BLaER1 (cell line): ENCODE measurements around the gene SBF2.
"Not testable (repeated sequence)": the region's sequence is repeated elsewhere in the genome, so short reads cannot be mapped to it uniquely, and the experiment has no call there.

ENCODE experiments used
- H3K27ac ChIP-seq: shearing (Covaris generic); formaldehyde crosslinking; 2 replicates; pipeline ENCODE4 v1.8.1; 2022
- H3K27me3 ChIP-seq: shearing (Covaris generic); formaldehyde crosslinking; 2 replicates; pipeline ENCODE4 v1.8.1; 2022
- H3K36me3 ChIP-seq: shearing (Covaris generic); formaldehyde crosslinking; 2 replicates; pipeline ENCODE4 v1.8.1; 2022
- H3K4me1 ChIP-seq: shearing (Covaris generic); formaldehyde crosslinking; 2 replicates; pipeline ENCODE4 v1.8.1; 2022
- H3K4me2 ChIP-seq: shearing (Covaris generic); formaldehyde crosslinking; 2 replicates; pipeline ENCODE4 v1.8.1; 2022
- H3K4me3 ChIP-seq: shearing (Covaris generic); formaldehyde crosslinking; 2 replicates; pipeline ENCODE4 v1.8.1; 2022
- H3K9ac ChIP-seq: shearing (Covaris generic); formaldehyde crosslinking; 2 replicates; pipeline ENCODE4 v1.8.1; 2022
- H3K9me3 ChIP-seq: shearing (Covaris generic); formaldehyde crosslinking; 2 replicates; pipeline ENCODE4 v1.8.1; 2022
- H4K20me1 ChIP-seq: shearing (Covaris generic); formaldehyde crosslinking; 2 replicates; pipeline ENCODE4 v1.8.1; 2022
- Cebpa-rat ChIP-seq: shearing (Covaris generic); IDR thresholded peaks from 2 replicates; pipeline ENCODE4 v1.8.1; 2022

Gene SBF2

DNA sequence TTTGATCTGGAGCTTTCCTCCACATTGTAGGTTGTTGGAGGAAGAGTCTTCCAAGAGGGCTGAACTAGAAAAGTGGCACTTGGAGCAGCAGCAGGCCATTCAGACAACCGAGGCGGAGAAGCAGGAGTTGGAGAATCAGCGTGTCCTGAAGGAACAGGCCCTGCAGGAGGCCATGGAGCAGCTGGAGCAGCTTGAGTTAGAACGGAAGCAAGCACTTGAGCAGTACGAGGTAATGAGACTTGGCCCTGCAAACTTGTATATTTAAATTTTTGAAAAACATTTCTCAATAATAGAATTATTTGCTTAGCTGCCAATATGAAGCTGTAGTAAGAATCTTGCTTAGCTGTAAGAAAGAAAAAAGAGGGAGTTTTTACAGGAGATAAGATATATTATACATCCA is 546.2 kb downstream of the SBF2 start:
- H3K9me3 ChIP-seq = peaks cover 4% of the 10 kb centered on the region; the same call in 1 of the 2 replicates
- H3K9ac ChIP-seq = no peak overlapping the region
- no peaks in the 10 kb centered on the region for H3K27me3 ChIP-seq
- TF ChIP-seq Cebpa-rat = no peak
- H3K4me2 ChIP-seq = no peak overlapping the region
- no peak overlapping the region for H3K4me3 ChIP-seq
- H3K27ac ChIP-seq = no peak overlapping the region
- H3K4me1 ChIP-seq = peaks cover 5% of the 10 kb centered on the region; the same call in 1 of the 2 replicates
- H3K36me3 ChIP-seq = peaks cover 12% of the 10 kb centered on the region
- H4K20me1 ChIP-seq = no peaks in the 10 kb centered on the region

DNA sequence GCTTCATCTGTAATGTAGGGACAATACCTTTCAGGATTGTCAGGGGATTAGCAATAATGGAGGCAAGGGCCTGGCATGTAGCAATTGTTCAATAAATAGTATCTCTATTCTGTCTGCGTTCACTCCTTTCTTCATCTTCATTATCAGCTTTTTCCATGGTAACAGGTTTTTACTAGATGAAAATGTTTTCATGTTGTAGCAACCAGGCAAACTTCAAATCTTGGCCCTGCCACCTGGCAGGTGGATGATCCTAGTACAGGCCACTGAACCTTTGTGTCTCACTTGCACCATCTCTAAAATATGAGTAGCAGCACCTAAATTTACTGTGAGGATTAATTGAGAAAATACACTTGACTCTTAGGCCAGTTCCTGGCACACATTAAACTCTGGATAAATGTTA is 546.8 kb downstream of the SBF2 start:
- no peaks in the 10 kb centered on the region for H4K20me1 ChIP-seq
- no peak for TF ChIP-seq Cebpa-rat
- H3K4me1 ChIP-seq = peaks cover 5% of the 10 kb centered on the region; the same call in 1 of the 2 replicates
- no peak overlapping the region for H3K4me3 ChIP-seq
- H3K9ac ChIP-seq = no peak overlapping the region
- H3K27me3 ChIP-seq = no peaks in the 10 kb centered on the region
- peaks cover 9% of the 10 kb centered on the region; the same call in 1 of the 2 replicates for H3K9me3 ChIP-seq
- no peak overlapping the region for H3K27ac ChIP-seq
- no peak overlapping the region for H3K4me2 ChIP-seq
- peaks cover 17% of the 10 kb centered on the region for H3K36me3 ChIP-seq

DNA sequence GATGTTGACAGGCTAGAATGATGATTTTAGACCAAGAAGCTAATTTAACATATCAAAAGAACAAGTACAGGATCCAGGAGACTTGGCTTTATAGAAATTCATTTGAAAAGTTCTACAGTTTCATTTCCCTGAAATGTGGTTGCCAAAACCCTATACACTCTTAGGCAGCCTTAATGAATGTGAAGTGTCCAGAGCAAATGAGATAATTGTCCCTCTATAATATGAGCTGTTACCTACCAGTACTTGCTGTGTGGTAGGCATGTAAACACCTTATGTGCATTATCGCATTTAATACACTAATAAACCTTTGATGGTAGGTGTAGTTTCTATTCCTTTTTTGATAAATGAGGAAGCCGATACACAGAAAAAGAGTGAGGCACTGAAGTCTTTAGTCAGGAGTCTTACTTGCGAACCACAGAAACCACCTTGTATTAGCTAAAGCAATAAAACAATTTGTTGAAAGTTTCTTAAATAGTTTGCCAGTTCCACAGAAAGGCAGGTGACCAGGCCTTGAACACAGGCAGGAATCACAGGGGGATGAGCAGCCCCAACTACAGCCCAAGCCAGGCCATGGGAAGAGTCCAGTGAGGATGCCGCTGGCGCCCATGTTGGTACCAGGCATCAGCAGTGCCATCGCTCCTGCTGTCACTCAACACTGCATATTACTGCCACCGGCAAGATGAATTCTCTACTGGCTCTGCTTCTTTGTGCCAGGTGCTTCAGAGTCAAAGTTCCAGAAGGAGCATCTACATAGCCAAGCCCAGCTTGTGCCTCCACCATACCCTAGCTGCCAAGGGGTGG is 548.4 kb downstream of the SBF2 start:
- Histone ChIP-seq H4K20me1 (no peaks in the 10 kb centered on the region), H3K9me3 (peaks cover 9% of the 10 kb centered on the region; the same call in 1 of the 2 replicates), H3K27ac (no peak overlapping the region), H3K4me1 (peaks cover 5% of the 10 kb centered on the region; the same call in 1 of the 2 replicates), H3K4me2 (no peak overlapping the region), H3K36me3 (peaks cover 33% of the 10 kb centered on the region), H3K4me3 (no peak overlapping the region), H3K9ac (no peak overlapping the region), H3K27me3 (no peaks in the 10 kb centered on the region)
- no peak for TF ChIP-seq Cebpa-rat

DNA sequence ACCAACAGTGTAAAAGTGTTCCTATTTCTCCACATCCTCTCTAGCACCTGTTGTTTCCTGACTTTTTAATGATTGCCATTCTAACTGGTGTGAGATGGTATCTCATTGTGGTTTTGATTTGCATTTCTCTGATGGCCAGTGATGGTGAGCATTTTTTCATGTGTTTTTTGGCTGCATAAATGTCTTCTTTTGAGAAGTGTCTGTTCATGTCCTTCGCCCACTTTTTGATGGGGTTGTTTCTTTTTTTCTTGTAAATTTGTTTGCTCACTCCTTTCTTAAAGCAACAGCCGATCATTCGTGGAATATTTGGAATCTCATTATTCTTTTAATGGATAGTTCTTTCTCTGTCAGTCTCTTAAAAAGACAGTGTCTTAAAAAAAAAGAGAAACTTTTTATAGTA is 550.5 kb downstream of the SBF2 start:
- Histone ChIP-seq H3K36me3 (peaks cover 38% of the 10 kb centered on the region), H3K4me1 (peaks cover 20% of the 10 kb centered on the region)
- not testable (repeated sequence) for H4K20me1 ChIP-seq, H3K27me3 ChIP-seq, H3K4me2 ChIP-seq, H3K9me3 ChIP-seq, H3K9ac ChIP-seq, H3K4me3 ChIP-seq, H3K27ac ChIP-seq

DNA sequence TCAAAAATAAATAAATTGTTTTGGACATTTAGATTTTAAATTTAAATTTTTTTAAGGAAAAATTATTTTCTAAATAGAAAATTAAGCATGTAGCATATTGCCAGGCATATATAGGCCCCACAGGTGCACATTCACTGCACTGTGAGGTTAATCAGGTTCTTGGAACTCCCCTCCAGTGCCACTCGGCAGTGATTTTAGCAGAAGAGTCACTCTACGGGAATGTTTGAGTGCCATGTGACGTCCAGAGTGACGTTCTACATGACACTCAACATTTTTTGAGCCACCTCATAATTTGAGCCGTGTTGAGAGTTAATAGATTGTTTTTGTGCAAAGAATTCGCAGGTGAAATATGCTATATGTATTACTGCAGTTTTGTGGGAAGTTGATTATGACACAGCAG is 552.8 kb downstream of the SBF2 start:
- no peak overlapping the region for H3K9ac ChIP-seq
- H3K4me1 ChIP-seq = peaks cover 22% of the 10 kb centered on the region
- no peak for TF ChIP-seq Cebpa-rat
- peaks cover 56% of the 10 kb centered on the region for H3K36me3 ChIP-seq
- H3K4me3 ChIP-seq = no peak overlapping the region
- H4K20me1 ChIP-seq = no peaks in the 10 kb centered on the region
- H3K27ac ChIP-seq = no peak overlapping the region
- no peak overlapping the region for H3K4me2 ChIP-seq
- H3K27me3 ChIP-seq = no peaks in the 10 kb centered on the region
- peaks cover 21% of the 10 kb centered on the region for H3K9me3 ChIP-seq

DNA sequence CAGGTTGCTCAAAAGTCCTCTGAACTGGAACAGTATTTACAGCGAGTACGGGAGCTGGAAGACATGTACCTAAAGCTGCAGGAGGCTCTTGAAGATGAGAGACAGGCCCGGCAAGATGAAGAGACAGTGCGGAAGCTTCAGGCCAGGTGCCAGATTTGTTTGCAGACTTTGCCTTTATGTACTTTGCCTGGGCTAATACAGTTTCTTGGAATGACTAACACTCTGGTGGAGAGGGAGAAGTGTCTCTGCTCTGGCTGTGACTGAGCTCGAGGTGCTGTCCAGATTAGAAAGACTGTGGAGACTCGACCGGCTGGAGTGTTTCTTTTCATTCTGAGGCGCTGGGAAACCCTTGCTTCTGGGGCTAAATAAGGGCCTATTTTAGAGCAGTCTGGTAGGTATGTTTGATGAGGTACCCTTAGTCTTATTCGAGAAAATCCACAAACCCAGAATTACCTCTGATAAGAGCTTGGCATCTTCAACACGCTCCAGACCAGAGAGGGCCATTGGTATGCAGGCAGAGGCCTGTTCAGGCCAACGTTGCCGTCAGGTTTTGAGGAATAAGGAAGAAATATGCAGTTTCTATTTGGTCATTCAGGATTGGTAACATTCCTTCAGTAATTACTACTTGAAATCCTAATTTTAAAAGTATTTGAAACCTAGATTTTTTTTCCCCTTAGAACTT is 553.7 kb downstream of the SBF2 start:
- H3K9ac ChIP-seq = no peak overlapping the region
- H3K4me2 ChIP-seq = no peak overlapping the region
- peaks cover 22% of the 10 kb centered on the region for H3K4me1 ChIP-seq
- TF ChIP-seq Cebpa-rat = no peak
- H3K27me3 ChIP-seq = no peaks in the 10 kb centered on the region
- H3K9me3 ChIP-seq = peaks cover 30% of the 10 kb centered on the region
- H3K36me3 ChIP-seq = peaks cover 57% of the 10 kb centered on the region
- no peaks in the 10 kb centered on the region for H4K20me1 ChIP-seq
- no peak overlapping the region for H3K27ac ChIP-seq
- H3K4me3 ChIP-seq = no peak overlapping the region

DNA sequence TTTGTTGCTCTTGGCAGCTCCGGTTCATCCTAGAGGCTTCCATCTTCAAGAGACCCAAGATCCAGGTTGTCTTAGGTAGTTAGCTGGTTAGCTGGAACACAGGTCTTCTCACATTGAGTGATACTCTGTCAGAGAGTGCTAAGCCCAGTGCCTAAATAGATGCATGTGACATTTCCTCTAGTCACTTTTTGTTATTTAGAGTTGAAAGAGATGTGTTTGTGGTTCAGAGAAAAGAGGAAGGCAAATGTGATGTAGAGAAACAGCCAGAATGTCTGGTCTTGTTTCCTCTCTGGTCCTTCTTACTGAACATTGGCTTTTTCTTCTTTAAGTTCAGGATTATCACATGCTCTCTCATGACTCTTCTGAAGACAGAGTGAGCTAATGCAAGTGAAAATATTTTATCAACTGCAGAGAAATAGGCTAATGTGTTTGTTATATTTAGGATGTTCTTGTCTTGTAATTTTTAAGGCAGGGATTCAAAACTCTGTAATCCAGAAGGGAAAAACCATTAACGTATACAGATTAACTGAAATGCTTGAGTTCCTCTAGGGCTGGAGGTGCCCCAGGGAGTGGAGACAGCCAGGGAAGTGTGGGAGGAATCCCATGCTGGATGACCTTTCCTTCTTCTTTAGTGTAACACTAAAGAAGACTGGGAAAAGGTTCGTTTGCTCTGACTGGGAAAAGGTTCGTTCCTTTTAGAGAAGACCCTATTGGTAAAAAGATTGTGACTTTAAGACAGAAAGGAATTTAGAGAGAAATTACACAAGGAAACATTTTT is 554.7 kb downstream of the SBF2 start:
- Histone ChIP-seq H3K4me2 (peak overlapping the region; percentile 45), H3K9me3 (peaks cover 40% of the 10 kb centered on the region), H3K4me1 (peaks cover 22% of the 10 kb centered on the region), H3K27ac (peak overlapping the region; percentile 4; the same call in 1 of the 2 replicates), H4K20me1 (no peaks in the 10 kb centered on the region), H3K27me3 (no peaks in the 10 kb centered on the region), H3K9ac (no peak overlapping the region), H3K4me3 (no peak overlapping the region), H3K36me3 (peaks cover 66% of the 10 kb centered on the region)
- no peak for TF ChIP-seq Cebpa-rat

DNA sequence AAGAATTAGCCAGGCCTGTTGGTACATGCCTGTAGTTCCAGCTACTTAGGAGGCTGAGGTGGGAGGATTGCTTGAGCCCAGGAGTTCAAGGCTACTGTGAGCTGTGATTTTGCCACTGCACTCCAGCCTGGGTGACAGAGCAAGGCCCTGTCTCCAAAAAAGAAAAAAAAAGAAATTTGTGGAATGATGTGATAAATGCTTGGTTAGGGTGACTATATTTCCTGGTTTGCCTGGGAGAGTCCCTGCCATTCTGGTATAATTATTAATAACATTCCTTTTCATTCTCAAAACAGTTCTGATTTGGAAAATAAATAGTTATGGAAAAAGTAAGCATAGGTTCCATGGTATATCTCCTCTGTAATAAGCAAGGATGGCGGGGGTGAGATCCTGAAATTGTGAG is 555.3 kb downstream of the SBF2 start:
- peak overlapping the region; percentile 45 for H3K4me2 ChIP-seq
- TF ChIP-seq Cebpa-rat = no peak
- peaks cover 43% of the 10 kb centered on the region for H3K9me3 ChIP-seq
- no peak overlapping the region for H3K9ac ChIP-seq
- no peaks in the 10 kb centered on the region for H4K20me1 ChIP-seq
- H3K27ac ChIP-seq = peak overlapping the region; percentile 4; the same call in 1 of the 2 replicates
- H3K4me1 ChIP-seq = peaks cover 22% of the 10 kb centered on the region
- H3K27me3 ChIP-seq = no peaks in the 10 kb centered on the region
- peaks cover 72% of the 10 kb centered on the region for H3K36me3 ChIP-seq
- no peak overlapping the region for H3K4me3 ChIP-seq

DNA sequence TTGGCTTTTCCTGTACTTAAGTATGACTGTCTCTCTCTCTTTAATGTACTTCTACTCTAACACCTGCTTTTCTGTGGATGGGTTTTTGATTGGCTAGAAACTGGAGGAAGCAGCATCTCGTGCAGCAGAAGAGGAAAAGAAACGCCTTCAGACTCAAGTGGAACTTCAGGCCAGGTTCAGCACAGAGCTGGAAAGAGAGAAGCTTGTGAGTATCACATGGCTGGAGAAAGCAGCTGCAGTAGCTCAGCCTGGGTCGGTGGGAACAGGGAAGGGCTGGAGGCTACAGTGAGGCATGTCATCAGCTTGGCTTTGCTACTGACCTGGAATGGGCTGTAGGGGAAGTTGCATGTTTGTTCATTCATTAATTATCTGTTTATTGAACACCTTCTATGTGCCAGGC is 555.9 kb downstream of the SBF2 start:
- Histone ChIP-seq H3K27ac (peak overlapping the region; percentile 4; the same call in 1 of the 2 replicates), H3K4me3 (no peak overlapping the region), H3K27me3 (no peaks in the 10 kb centered on the region), H4K20me1 (no peaks in the 10 kb centered on the region), H3K36me3 (peaks cover 78% of the 10 kb centered on the region), H3K4me1 (peaks cover 22% of the 10 kb centered on the region), H3K4me2 (peak overlapping the region; percentile 45; the same call in 1 of the 2 replicates), H3K9me3 (peaks cover 41% of the 10 kb centered on the region), H3K9ac (no peak overlapping the region)
- no peak for TF ChIP-seq Cebpa-rat
